Fibroblast of lung (primary cell): ENCODE measurements around the gene BBS5. TPM values are rescaled to one million over a fixed set of nuclear protein-coding genes. Genes with fewer than 3 reads are reported as not detected.

Experiments used
- DNase-seq, 2 donors: peaks; one replicate each; pipeline versions ENCODE4 v3.0.0 to v3.0.0-alpha.2; 2010; ENCODE audit warnings: low read depth in 2 of 2
- H2AFZ ChIP-seq: 2 replicates; pipeline ENCODE4 v1.5.1; 2012; ENCODE audit warnings: low read length, control low read depth, inconsistent platforms
- H3K27ac ChIP-seq: 2 replicates; pipeline ENCODE4 v1.5.1; 2011; ENCODE audit warnings: low read length, control low read depth; ENCODE audit not compliant: insufficient read depth
- H3K27me3 ChIP-seq: 2 replicates; pipeline ENCODE4 v1.5.1; 2011; ENCODE audit warnings: mild to moderate bottlenecking, low read length; ENCODE audit not compliant: control insufficient read depth, insufficient read depth
- H3K36me3 ChIP-seq: 2 replicates; pipeline ENCODE4 v1.5.1; 2011; ENCODE audit warnings: low read length; ENCODE audit not compliant: control insufficient read depth, insufficient read depth
- H3K4me1 ChIP-seq: 2 replicates; pipeline ENCODE4 v1.5.1; 2011; ENCODE audit warnings: low read length; ENCODE audit not compliant: control insufficient read depth, insufficient read depth; ENCODE audit errors: extremely low read depth
- H3K4me2 ChIP-seq: 2 replicates; pipeline ENCODE4 v1.5.1; 2011; ENCODE audit warnings: low read length, control low read depth; ENCODE audit not compliant: insufficient read depth; ENCODE audit errors: extremely low read depth
- H3K4me3 ChIP-seq, 4 experiments: fragments of 200-600 bp in 1 of 4; sonication (generic) in 1 of 4; replicated peaks in 1 of 4; 2 replicates each; pipeline ENCODE4 v1.5.1; 2011 to 2016; ENCODE audit warnings: low read length in 4 of 4, low read depth in 3 of 4, mild to moderate bottlenecking in 3 of 4, control low read depth in 2 of 4, inconsistent platforms in 1 of 4, mixed read lengths in 1 of 4; ENCODE audit not compliant: insufficient read depth in 1 of 4; ENCODE audit errors: control extremely low read depth in 1 of 4
- H3K79me2 ChIP-seq: 2 replicates; pipeline ENCODE4 v1.5.1; 2012; ENCODE audit warnings: mild to moderate bottlenecking, low read length, inconsistent platforms; ENCODE audit not compliant: control insufficient read depth, insufficient read depth
- H3K9ac ChIP-seq: 2 replicates; pipeline ENCODE4 v1.5.1; 2011; ENCODE audit warnings: mild to moderate bottlenecking, low read length, control low read depth; ENCODE audit not compliant: insufficient read depth
- H3K9me3 ChIP-seq: 2 replicates; pipeline ENCODE4 v1.5.1; 2012; ENCODE audit warnings: low read depth, low read length; ENCODE audit not compliant: control insufficient read depth, insufficient read depth
- H4K20me1 ChIP-seq: 2 replicates; pipeline ENCODE4 v1.5.1; 2011; ENCODE audit warnings: low read length; ENCODE audit not compliant: control insufficient read depth, insufficient read depth; ENCODE audit errors: extremely low read depth
- CTCF ChIP-seq, 2 donors: IDR thresholded peaks in 1 of 2; conservative IDR thresholded peaks in 1 of 2; 1 replicate in 1 of 2; 2 replicates in 1 of 2; pipeline ENCODE4 v1.5.1; 2011 to 2012; ENCODE audit warnings: low read length in 2 of 2, control low read depth in 1 of 2, inconsistent platforms in 1 of 2, low read depth in 1 of 2, mild to moderate bottlenecking in 1 of 2
- EZH2 ChIP-seq: IDR thresholded peaks from 2 replicates; pipeline ENCODE4 v1.5.1; 2012; ENCODE audit warnings: low read length, control low read depth, mild to moderate bottlenecking; ENCODE audit errors: missing control alignments
- polyA plus RNA-seq, 2 donors: library from polyadenylated mRNA; depleted of rRNA in 1 of 2; stranded (reverse) in 1 of 2; unstranded in 1 of 2; fragments of >200 nt; gene quantifications; 2 replicates each; pipeline ENCODE4 v1.2.1, GENCODE V29; 2011 to 2012; ENCODE audit warnings: missing spikeins in 1 of 2
- total RNA-seq: library from RNA; depleted of rRNA; stranded (reverse); fragments of >200 nt; gene quantifications from 2 replicates; pipeline ENCODE4 v1.2.1, GENCODE V29; 2014

BBS5 gene
- total and polyA plus RNA-seq, 2 donors (not counting 1 experiment from before 2014, with no cell fraction given): 4.6 to 7.1 TPM

DNA sequence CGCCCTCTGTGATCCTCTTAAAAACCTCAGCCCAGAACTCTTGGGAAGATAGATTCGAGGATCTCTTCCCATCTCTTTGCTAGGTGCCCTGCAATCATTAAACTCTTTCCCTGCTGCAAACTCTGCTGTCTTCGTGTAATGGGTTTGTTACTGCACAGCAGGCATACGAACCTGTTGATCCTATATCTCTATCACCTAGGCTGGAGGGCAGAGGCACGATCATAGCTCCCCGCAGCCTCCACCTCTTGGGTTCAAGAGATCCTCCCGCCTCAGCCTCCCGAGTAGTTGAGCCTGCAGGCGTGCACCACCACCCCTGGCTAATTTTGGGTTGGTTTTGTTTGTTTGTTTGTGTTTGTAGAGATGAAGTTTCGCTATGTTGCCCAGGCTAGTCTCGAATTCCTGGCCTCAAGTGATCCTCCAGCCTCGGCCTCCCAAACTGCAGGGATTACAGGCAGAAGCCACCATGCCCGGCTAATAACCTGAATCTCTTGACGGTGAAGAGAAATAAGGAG, 493 bp upstream of the BBS5 start:
- Histone ChIP-seq H3K9me3 (no peaks in the 10 kb centered on the region), H3K27ac (peak overlapping the region; percentile 69), H3K9ac (peak overlapping the region; percentile 78), H2AFZ (peak overlapping the region; percentile 90), H3K79me2 (no peaks in the 10 kb centered on the region), H3K4me3 (peak overlapping the region; percentile 63 to 97 (median 80)), H4K20me1 (no peaks in the 10 kb centered on the region), H3K36me3 (no peaks in the 10 kb centered on the region), H3K4me2 (peak overlapping the region; percentile 90), H3K27me3 (no peaks in the 10 kb centered on the region), H3K4me1 (no peaks in the 10 kb centered on the region)
- DNase-seq: no peak
- TF ChIP-seq EZH2: no peak
- no peak for TF ChIP-seq CTCF (conservative IDR thresholded peaks at IDR 0.05 in 1 of 2, IDR thresholded peaks at IDR 0.05 in 1 of 2; ENCODE audit: low read depth in 1 of 2, low read length in 2 of 2)

DNA sequence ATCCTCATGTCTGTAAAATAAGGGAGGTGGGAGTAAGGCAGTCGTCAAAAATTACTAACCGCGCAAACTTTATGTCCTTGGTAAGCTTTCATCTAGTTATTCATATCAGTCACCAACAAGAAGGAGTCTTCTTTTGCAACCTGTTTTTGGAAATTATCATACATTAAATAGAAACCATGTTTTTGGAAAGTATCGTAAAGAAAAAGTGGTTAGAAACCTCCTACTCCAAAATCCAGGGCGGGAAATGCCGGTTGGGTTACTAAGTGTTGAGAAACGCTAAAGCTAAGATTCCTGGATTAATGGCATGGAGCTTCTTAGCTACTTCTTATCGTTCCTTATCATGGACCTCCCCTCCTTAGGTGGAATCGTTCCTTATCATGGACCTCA, 778 bp downstream of the BBS5 start:
- Histone ChIP-seq H3K4me3 (peak overlapping the region; percentile 63 to 97 (median 80)), H3K9ac (no peak overlapping the region), H3K27me3 (no peaks in the 10 kb centered on the region), H3K79me2 (no peaks in the 10 kb centered on the region), H2AFZ (peak overlapping the region; percentile 90), H3K4me2 (peak overlapping the region; percentile 90), H3K27ac (peak overlapping the region; percentile 69), H3K36me3 (no peaks in the 10 kb centered on the region), H3K9me3 (no peaks in the 10 kb centered on the region), H4K20me1 (no peaks in the 10 kb centered on the region), H3K4me1 (no peaks in the 10 kb centered on the region)
- TF ChIP-seq EZH2: no peak
- no peak for TF ChIP-seq CTCF (conservative IDR thresholded peaks at IDR 0.05 in 1 of 2, IDR thresholded peaks at IDR 0.05 in 1 of 2; ENCODE audit: low read depth in 1 of 2, low read length in 2 of 2)
- DNase-seq: peak; percentile 19 to 22

DNA sequence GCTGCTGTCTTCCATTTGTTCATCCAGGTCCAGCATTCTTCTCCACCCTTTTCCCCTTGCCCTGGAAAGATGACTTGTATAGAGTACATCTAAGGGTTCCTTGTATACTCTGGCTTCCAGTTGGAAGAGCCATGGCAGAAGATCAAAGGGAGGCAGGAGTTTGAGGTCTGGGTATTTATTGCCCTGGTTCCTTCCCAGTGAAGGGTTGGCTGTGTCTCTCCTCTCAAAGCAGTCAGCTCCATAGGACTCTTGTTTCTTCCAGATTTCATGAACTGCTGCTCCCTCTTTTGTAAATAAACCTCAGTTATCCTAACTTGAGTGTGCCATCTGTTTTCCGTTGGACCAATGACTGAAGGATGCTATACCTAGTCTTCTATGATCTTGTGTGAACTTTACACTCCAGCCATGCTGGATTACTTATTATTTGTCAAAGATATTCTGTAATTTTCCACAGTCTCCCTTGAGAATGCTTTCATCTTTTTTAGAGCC, 6.4 kb downstream of the BBS5 start:
- no peak overlapping the region for H3K4me3 ChIP-seq
- H3K79me2 ChIP-seq: no peaks in the 10 kb centered on the region
- no peaks in the 10 kb centered on the region for H4K20me1 ChIP-seq
- no peaks in the 10 kb centered on the region for H3K36me3 ChIP-seq
- TF ChIP-seq CTCF (conservative IDR thresholded peaks at IDR 0.05 in 1 of 2, IDR thresholded peaks at IDR 0.05 in 1 of 2; ENCODE audit: low read depth in 1 of 2, low read length in 2 of 2): no peak
- no peak for TF ChIP-seq EZH2
- no peaks in the 10 kb centered on the region for H3K27me3 ChIP-seq
- no peak overlapping the region for H3K27ac ChIP-seq
- no peaks in the 10 kb centered on the region for H3K9me3 ChIP-seq
- H3K4me1 ChIP-seq: no peaks in the 10 kb centered on the region
- no peak overlapping the region for H3K4me2 ChIP-seq
- no peak for DNase-seq
- H2AFZ ChIP-seq: no peak overlapping the region
- no peak overlapping the region for H3K9ac ChIP-seq
